ENCODE results near the gene PMVK.
"Not testable (repeated sequence)": the region's sequence is repeated elsewhere in the genome, so short reads cannot be mapped to it uniquely, and the experiment has no call there.

PMVK gene

GRCh38 chr1:154978360-154978759 lies 41.8 kb upstream of the PMVK start:
- no peaks in the 10 kb centered on the region for H3K9me3 ChIP-seq (ENCODE audit: severe bottlenecking)
- H3K27ac ChIP-seq (ENCODE audit: poor library complexity, severe bottlenecking), result no peak overlapping the region
- no peaks in the 10 kb centered on the region for H3K27me3 ChIP-seq (ENCODE audit: insufficient read depth, poor library complexity, severe bottlenecking)
- ATAC-seq (ENCODE audit: low read depth) (no peak), DNase-seq (ENCODE audit: low spot score) (no peak)
- peaks cover 6% of the 10 kb centered on the region for H3K4me1 ChIP-seq (ENCODE audit: insufficient read depth, poor library complexity, severe bottlenecking)
- peaks cover 43% of the 10 kb centered on the region for H3K36me3 ChIP-seq (ENCODE audit: low read depth)
- no peak for TF ChIP-seq CTCF (IDR thresholded peaks at IDR 0.05; ENCODE audit: poor library complexity, severe bottlenecking)
- no peak overlapping the region for H3K4me3 ChIP-seq (ENCODE audit: severe bottlenecking)

- not testable (repeated sequence) for DNase-seq (ENCODE audit: low spot score); H3K4me3 ChIP-seq (ENCODE audit: severe bottlenecking); H3K9me3 ChIP-seq (ENCODE audit: severe bottlenecking); H3K27me3 ChIP-seq (ENCODE audit: insufficient read depth, poor library complexity, severe bottlenecking); ATAC-seq (ENCODE audit: low read depth)
- Histone ChIP-seq H3K27ac (ENCODE audit: poor library complexity, severe bottlenecking) (peak overlapping the region; percentile 99), H3K36me3 (ENCODE audit: low read depth) (peaks cover 43% of the 10 kb centered on the region), H3K4me1 (ENCODE audit: insufficient read depth, poor library complexity, severe bottlenecking) (peaks cover 10% of the 10 kb centered on the region)
These were observed 41.2 kb upstream of the PMVK start for GRCh38 chr1:154977762-154978161.

- TF ChIP-seq CTCF (IDR thresholded peaks at IDR 0.05; ENCODE audit: poor library complexity, severe bottlenecking), result no peak
- H3K27ac ChIP-seq (ENCODE audit: poor library complexity, severe bottlenecking), result peak overlapping the region; percentile 99
- peaks cover 43% of the 10 kb centered on the region for H3K36me3 ChIP-seq (ENCODE audit: low read depth)
- peaks cover 17% of the 10 kb centered on the region for H3K4me1 ChIP-seq (ENCODE audit: insufficient read depth, poor library complexity, severe bottlenecking)
- H3K27me3 ChIP-seq (ENCODE audit: insufficient read depth, poor library complexity, severe bottlenecking), result no peaks in the 10 kb centered on the region
- H3K9me3 ChIP-seq (ENCODE audit: severe bottlenecking), result no peaks in the 10 kb centered on the region
- ATAC-seq (ENCODE audit: low read depth) (no peak), DNase-seq (ENCODE audit: low spot score) (no peak)
- peak overlapping the region; percentile 53 for H3K4me3 ChIP-seq (ENCODE audit: severe bottlenecking)
These were observed 39.0 kb upstream of the PMVK start for GRCh38 chr1:154975409-154976059.

GRCh38 chr1:154974808-154975408 lies 38.4 kb upstream of the PMVK start:
- Histone ChIP-seq H3K4me3 (ENCODE audit: severe bottlenecking) (peak overlapping the region; percentile 53), H3K9me3 (ENCODE audit: severe bottlenecking) (no peaks in the 10 kb centered on the region), H3K27ac (ENCODE audit: poor library complexity, severe bottlenecking) (peak overlapping the region; percentile 99), H3K36me3 (ENCODE audit: low read depth) (peaks cover 37% of the 10 kb centered on the region), H3K27me3 (ENCODE audit: insufficient read depth, poor library complexity, severe bottlenecking) (no peaks in the 10 kb centered on the region), H3K4me1 (ENCODE audit: insufficient read depth, poor library complexity, severe bottlenecking) (peaks cover 17% of the 10 kb centered on the region)
- TF ChIP-seq CTCF (IDR thresholded peaks at IDR 0.05; ENCODE audit: poor library complexity, severe bottlenecking), result no peak
- peak; percentile 13; the same call in 2 of the 3 replicates for ATAC-seq (ENCODE audit: low read depth)
- peak; percentile 94 for DNase-seq (ENCODE audit: low spot score)

- no peak for TF ChIP-seq CTCF (IDR thresholded peaks at IDR 0.05; ENCODE audit: poor library complexity, severe bottlenecking)
- ATAC-seq (ENCODE audit: low read depth) (peak; percentile 65), DNase-seq (ENCODE audit: low spot score) (peak; percentile 98)
- Histone ChIP-seq H3K36me3 (ENCODE audit: low read depth) (peaks cover 32% of the 10 kb centered on the region), H3K9me3 (ENCODE audit: severe bottlenecking) (no peaks in the 10 kb centered on the region), H3K4me3 (ENCODE audit: severe bottlenecking) (peak within 1 kb of the TSS; percentile 53), H3K27ac (ENCODE audit: poor library complexity, severe bottlenecking) (peak within 1 kb of the TSS; percentile 99), H3K4me1 (ENCODE audit: insufficient read depth, poor library complexity, severe bottlenecking) (peaks cover 17% of the 10 kb centered on the region), H3K27me3 (ENCODE audit: insufficient read depth, poor library complexity, severe bottlenecking) (no peaks in the 10 kb centered on the region)
These were observed 37.7 kb upstream of the PMVK start, which contains the start of gene CKS1B for GRCh38 chr1:154974102-154974807. CKS1B (plus strand) TSS chr1:154974681; CDS start chr1:154974746, 65 bp downstream.

Measured in RWPE2 (cell line).